ENCODE data around the gene ZBTB44. TPM values are rescaled to one million over a fixed set of nuclear protein-coding genes. Genes with fewer than 3 reads are reported as not detected.
"Not testable (repeated sequence)": the region's sequence is repeated elsewhere in the genome, so short reads cannot be mapped to it uniquely, and the experiment has no call there.

The ZBTB44 gene
- total RNA-seq, 4 donors from 2014 or later: 23.1 to 76.7 (median 33.0) TPM

GRCh38 chr11:130262424-130262823 lies 52.3 kb downstream of the ZBTB44 start:
- Histone ChIP-seq H3K4me3 (no peak overlapping the region), H3K27ac (no peak overlapping the region), H3K9me3 (no peaks in the 10 kb centered on the region), H3K27me3 (no peaks in the 10 kb centered on the region), H3K36me3 (peaks cover 0 to 74% (median 0%) of the 10 kb centered on the region in 3 donors), H3K4me1 (no peaks in the 10 kb centered on the region)
- WGBS, 2 donors: 67 to 81% methylated on average over 3 to 4 of the region's 4 CpGs
- DNase-seq: no peak
- TF ChIP-seq CTCF (IDR thresholded peaks at IDR 0.05) (no peak), POLR2A (IDR thresholded peaks at IDR 0.05) (no peak)
- intact Hi-C loops (cut with DNase I): no loop called here

GRCh38 chr11:130261571-130261970 lies 53.1 kb downstream of the ZBTB44 start:
- intact Hi-C loops (cut with DNase I): no loop called here

GRCh38 chr11:130260742-130261141 lies 54.0 kb downstream of the ZBTB44 start:
- Histone ChIP-seq H3K27ac (no peak overlapping the region), H3K27me3 (no peaks in the 10 kb centered on the region), H3K4me1 (no peaks in the 10 kb centered on the region), H3K4me3 (no peak overlapping the region), H3K9me3 (no peaks in the 10 kb centered on the region), H3K36me3 (peaks cover 0 to 63% (median 0%) of the 10 kb centered on the region in 3 donors)
- WGBS, 2 donors: 85 to 98% methylated on average over 6 of the region's 6 CpGs
- no peak for DNase-seq
- no peak for TF ChIP-seq POLR2A (IDR thresholded peaks at IDR 0.05)
- TF ChIP-seq CTCF (IDR thresholded peaks at IDR 0.05): no peak
- intact Hi-C loops (cut with DNase I): no loop called here

More at GRCh38 chr11:130261571-130261970, 53.1 kb downstream of the ZBTB44 start:
- no peak overlapping the region for H3K27ac ChIP-seq
- DNase-seq: no peak
- no peaks in the 10 kb centered on the region for H3K4me1 ChIP-seq
- TF ChIP-seq CTCF (IDR thresholded peaks at IDR 0.05) (no peak), POLR2A (IDR thresholded peaks at IDR 0.05) (no peak)
- no peak overlapping the region for H3K4me3 ChIP-seq
- peaks cover 0 to 65% (median 0%) of the 10 kb centered on the region in 3 donors for H3K36me3 ChIP-seq
- no peaks in the 10 kb centered on the region for H3K9me3 ChIP-seq
- WGBS, 2 donors: 89 to 93% methylated on average over 5 of the region's 5 CpGs
- H3K27me3 ChIP-seq: no peaks in the 10 kb centered on the region

- TF ChIP-seq CTCF (IDR thresholded peaks at IDR 0.05) (no peak), POLR2A (IDR thresholded peaks at IDR 0.05) (no peak)
- WGBS, 2 donors: 90 to 98% methylated on average over 2 of the region's 2 CpGs
- no peaks in the 10 kb centered on the region for H3K4me1 ChIP-seq
- no peaks in the 10 kb centered on the region for H3K27me3 ChIP-seq
- DNase-seq: no peak
- H3K9me3 ChIP-seq: no peaks in the 10 kb centered on the region
- peaks cover 0 to 57% (median 0%) of the 10 kb centered on the region in 3 donors for H3K36me3 ChIP-seq
- H3K27ac ChIP-seq: no peak overlapping the region
- no peak overlapping the region for H3K4me3 ChIP-seq
- intact Hi-C loops (cut with DNase I): no loop called here
Measured at GRCh38 chr11:130260080-130260627, 54.6 kb downstream of the ZBTB44 start.

GRCh38 chr11:130251763-130252162 lies 63.0 kb downstream of the ZBTB44 start:
- peaks cover 0 to 14% (median 0%) of the 10 kb centered on the region in 3 donors for H3K4me1 ChIP-seq
- H3K4me3 ChIP-seq; H3K27me3 ChIP-seq; DNase-seq; intact Hi-C loops (cut with DNase I); H3K27ac ChIP-seq: not testable (repeated sequence)
- H3K9me3 ChIP-seq: peaks cover 0 to 10% (median 0%) of the 10 kb centered on the region in 3 donors
- H3K36me3 ChIP-seq: peaks cover 0 to 32% (median 0%) of the 10 kb centered on the region in 3 donors
- WGBS, 2 donors: 84 to 90% methylated on average over 1 of the region's 1 CpG

GRCh38 chr11:130249929-130250328 lies 64.8 kb downstream of the ZBTB44 start:
- peaks cover 0 to 10% (median 0%) of the 10 kb centered on the region in 3 donors for H3K9me3 ChIP-seq
- DNase-seq; H3K27ac ChIP-seq; H3K27me3 ChIP-seq; intact Hi-C loops (cut with DNase I); H3K4me3 ChIP-seq: not testable (repeated sequence)
- H3K4me1 ChIP-seq: peaks cover 0 to 17% (median 0%) of the 10 kb centered on the region in 3 donors
- H3K36me3 ChIP-seq: peaks cover 0 to 26% (median 0%) of the 10 kb centered on the region in 3 donors
- 85 to 90% methylated on average over 2 to 4 of the region's 5 CpGs for WGBS, 2 donors

All from esophagus squamous epithelium (tissue), 5 donors.